Osteoblast (primary cell): Measurements from ENCODE around the gene DDOST. TPM values are rescaled to one million over a fixed set of nuclear protein-coding genes. Genes with fewer than 3 reads are reported as not detected.
A peak's percentile ranks its signal among the peaks of the same experiment; 100 is the strongest.

Experiments
- DNase-seq: peaks from one replicate; pipeline ENCODE4 v3.0.0; 2011; ENCODE audit warnings: low spot score, mixed read lengths; ENCODE audit not compliant: insufficient read length; ENCODE audit errors: missing footprints
- H2AFZ ChIP-seq: 2 replicates; pipeline ENCODE4 v1.6.0; 2011; ENCODE audit warnings: mild to moderate bottlenecking, low read length
- H3K27ac ChIP-seq: 2 replicates; pipeline ENCODE4 v1.5.1; 2011; ENCODE audit warnings: mild to moderate bottlenecking, low read depth, low read length, moderate library complexity
- H3K27me3 ChIP-seq: 2 replicates; pipeline ENCODE4 v1.6.0; 2012; ENCODE audit warnings: mild to moderate bottlenecking, control low read depth, inconsistent platforms, low read length, moderate library complexity; ENCODE audit not compliant: insufficient read depth
- H3K36me3 ChIP-seq: 2 replicates; pipeline ENCODE4 v1.5.1; 2011; ENCODE audit warnings: mild to moderate bottlenecking, low read length, control low read depth, moderate library complexity; ENCODE audit not compliant: insufficient read depth
- H3K4me1 ChIP-seq: 2 replicates; pipeline ENCODE4 v1.5.1; 2011; ENCODE audit warnings: mild to moderate bottlenecking, low read length, control low read depth, moderate library complexity; ENCODE audit not compliant: insufficient read depth
- H3K4me2 ChIP-seq: 2 replicates; pipeline ENCODE4 v1.6.0; 2011; ENCODE audit warnings: mild to moderate bottlenecking, low read length; ENCODE audit not compliant: insufficient read depth
- H3K4me3 ChIP-seq: fragments of 200-600 bp; sonication (generic); 3 replicates; pipeline ENCODE4 v1.5.1; 2012; ENCODE audit warnings: mild to moderate bottlenecking, low read length, inconsistent platforms; ENCODE audit not compliant: insufficient read depth
- H3K79me2 ChIP-seq: 2 replicates; pipeline ENCODE4 v1.6.0; 2012; ENCODE audit warnings: mild to moderate bottlenecking, low read length, control low read depth, inconsistent platforms; ENCODE audit not compliant: insufficient read depth
- H3K9me3 ChIP-seq: 2 replicates; pipeline ENCODE4 v1.5.1; 2011; ENCODE audit warnings: low read depth, low read length, control low read depth
- H4K20me1 ChIP-seq: 2 replicates; pipeline ENCODE4 v1.6.0; 2012; ENCODE audit warnings: mild to moderate bottlenecking, low read length, control low read depth; ENCODE audit not compliant: insufficient read depth
- total RNA-seq: library from RNA; depleted of rRNA; stranded (reverse); fragments of >200 nt; gene quantifications from 2 replicates; pipeline ENCODE4 v1.2.3, GENCODE V29; 2012
- TF ChIP-seq, protein P1 (sequence below): IDR thresholded peaks from 2 replicates; pipeline ENCODE4 v1.5.1; 2011; ENCODE audit warnings: mild to moderate bottlenecking, low read depth, low read length, moderate library complexity; ENCODE audit errors: extremely low read depth

DDOST gene
- total RNA-seq, 1 donor: 291 TPM

DNA sequence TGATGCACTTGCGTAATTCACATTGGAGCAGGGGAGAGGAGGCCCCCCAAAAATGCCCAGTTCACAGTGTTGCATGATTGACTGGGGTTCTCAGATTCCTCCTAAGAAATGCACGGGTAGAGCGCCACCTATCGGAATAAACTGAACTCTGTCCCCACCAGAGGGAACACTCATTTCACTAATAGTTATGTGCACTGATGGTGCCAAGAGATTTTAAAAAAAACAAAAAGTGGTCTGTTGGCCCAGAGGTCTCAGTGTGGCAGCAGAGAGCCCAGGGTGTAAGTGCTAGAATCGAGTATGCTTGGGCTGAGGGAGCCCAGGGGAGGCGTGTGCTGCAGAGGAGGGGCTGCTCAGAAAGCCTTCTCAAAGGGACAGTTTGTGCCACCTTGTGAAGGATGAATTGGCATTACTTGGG is 21.0 kb downstream of the DDOST start:
- Histone ChIP-seq H3K4me3 (no peak overlapping the region), H3K4me1 (no peaks in the 10 kb centered on the region), H4K20me1 (peaks cover 18% of the 10 kb centered on the region), H3K4me2 (no peak overlapping the region), H3K36me3 (peaks cover 50% of the 10 kb centered on the region), H3K27ac (no peak overlapping the region), H3K79me2 (peaks cover 5% of the 10 kb centered on the region), H3K27me3 (no peaks in the 10 kb centered on the region), H2AFZ (no peak overlapping the region), H3K9me3 (no peaks in the 10 kb centered on the region)
- TF ChIP-seq, protein P1, sequence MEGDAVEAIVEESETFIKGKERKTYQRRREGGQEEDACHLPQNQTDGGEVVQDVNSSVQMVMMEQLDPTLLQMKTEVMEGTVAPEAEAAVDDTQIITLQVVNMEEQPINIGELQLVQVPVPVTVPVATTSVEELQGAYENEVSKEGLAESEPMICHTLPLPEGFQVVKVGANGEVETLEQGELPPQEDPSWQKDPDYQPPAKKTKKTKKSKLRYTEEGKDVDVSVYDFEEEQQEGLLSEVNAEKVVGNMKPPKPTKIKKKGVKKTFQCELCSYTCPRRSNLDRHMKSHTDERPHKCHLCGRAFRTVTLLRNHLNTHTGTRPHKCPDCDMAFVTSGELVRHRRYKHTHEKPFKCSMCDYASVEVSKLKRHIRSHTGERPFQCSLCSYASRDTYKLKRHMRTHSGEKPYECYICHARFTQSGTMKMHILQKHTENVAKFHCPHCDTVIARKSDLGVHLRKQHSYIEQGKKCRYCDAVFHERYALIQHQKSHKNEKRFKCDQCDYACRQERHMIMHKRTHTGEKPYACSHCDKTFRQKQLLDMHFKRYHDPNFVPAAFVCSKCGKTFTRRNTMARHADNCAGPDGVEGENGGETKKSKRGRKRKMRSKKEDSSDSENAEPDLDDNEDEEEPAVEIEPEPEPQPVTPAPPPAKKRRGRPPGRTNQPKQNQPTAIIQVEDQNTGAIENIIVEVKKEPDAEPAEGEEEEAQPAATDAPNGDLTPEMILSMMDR: peak; percentile 86
- DNase-seq: peak; percentile 93

DNA sequence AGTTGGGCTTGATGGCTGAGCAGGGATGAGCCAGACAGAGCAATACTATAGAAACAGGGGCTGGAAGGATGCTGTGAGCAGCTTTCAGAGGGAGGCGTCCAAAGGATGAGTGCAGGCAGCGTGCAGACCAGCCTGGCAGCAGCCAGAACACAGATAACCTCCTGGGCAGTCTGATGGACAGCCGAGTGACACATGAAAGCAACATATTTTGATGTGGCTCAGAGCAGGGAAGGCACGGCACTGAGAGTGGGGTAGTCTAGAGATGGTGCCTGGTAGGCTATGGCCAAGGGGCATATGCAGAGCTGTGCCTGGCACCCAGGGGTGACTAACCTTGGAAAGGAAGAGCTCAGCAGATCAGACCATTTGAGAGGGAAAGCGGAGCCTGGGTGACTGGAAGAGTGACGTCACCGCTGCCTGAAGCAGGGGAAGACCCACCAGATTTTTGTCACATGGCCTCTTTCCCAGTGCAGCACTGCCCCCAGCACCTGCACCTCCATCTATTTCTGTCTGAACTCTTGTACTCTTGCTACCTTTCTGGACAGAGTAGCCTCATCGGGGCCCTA is 24.3 kb downstream of the DDOST start:
- peaks cover 17% of the 10 kb centered on the region for H3K4me1 ChIP-seq
- H3K9me3 ChIP-seq: no peaks in the 10 kb centered on the region
- no peak overlapping the region for H3K27ac ChIP-seq
- TF ChIP-seq, protein P1: no peak
- no peaks in the 10 kb centered on the region for H3K27me3 ChIP-seq
- H3K79me2 ChIP-seq: peaks cover 19% of the 10 kb centered on the region
- H3K36me3 ChIP-seq: peaks cover 38% of the 10 kb centered on the region
- H4K20me1 ChIP-seq: peaks cover 27% of the 10 kb centered on the region
- no peak overlapping the region for H3K4me3 ChIP-seq
- H2AFZ ChIP-seq: no peak overlapping the region
- no peak for DNase-seq
- no peak overlapping the region for H3K4me2 ChIP-seq

DNA sequence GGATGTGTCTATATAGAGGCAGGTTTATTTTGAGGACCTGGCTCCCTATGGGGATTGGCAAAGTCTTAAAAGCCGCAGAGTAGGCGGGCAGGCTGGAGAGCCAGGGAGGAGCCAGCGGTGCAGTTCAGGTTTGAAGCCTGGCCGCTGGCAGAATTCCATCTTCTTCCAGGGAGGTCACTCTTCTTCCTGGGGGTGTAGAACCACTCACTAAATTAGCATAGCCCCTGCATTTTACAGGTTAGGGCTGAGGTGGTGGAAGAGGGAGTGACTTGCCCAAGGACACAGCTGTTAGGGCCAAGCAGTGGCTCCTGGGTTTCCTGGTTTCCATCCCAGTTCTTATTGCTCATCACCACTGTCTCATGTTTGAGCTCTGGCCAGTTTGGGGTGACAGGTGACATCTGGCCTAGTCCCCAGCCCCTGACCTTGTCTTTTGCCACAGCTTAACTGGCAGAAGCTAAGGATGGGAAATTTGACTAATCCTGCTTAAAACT is 26.5 kb downstream of the DDOST start:
- no peak overlapping the region for H3K27ac ChIP-seq

DNA sequence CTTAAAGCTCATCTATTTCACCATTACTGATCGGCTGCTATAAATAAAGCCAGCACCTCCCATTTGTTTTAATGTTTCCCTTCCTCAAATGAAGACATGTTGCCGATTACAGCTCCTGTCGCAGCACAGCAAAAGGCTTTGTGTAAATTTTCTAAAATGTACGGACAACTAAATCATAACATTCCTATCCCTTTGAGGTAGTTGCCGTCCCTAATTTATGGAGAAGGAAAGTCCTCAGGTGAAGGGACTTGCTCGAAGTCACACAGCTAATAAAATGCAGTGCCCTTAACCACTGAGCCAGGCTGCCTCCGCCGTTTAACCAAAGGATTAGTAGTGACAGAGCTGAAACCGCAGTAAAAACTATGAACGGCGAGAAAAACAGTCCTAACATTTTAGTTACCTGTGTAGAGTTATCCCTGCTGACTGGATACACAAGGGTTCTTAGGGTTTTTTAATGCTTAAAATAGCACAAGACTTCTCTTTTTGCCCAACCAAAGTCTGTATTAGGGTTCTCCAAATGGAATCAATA is 27.0 kb downstream of the DDOST start:
- no peaks in the 10 kb centered on the region for H3K9me3 ChIP-seq
- peak overlapping the region; percentile 45 for H2AFZ ChIP-seq
- peak overlapping the region; percentile 99 for H3K4me2 ChIP-seq
- peak overlapping the region; percentile 93 for H3K4me3 ChIP-seq
- H3K79me2 ChIP-seq: peaks cover 19% of the 10 kb centered on the region
- peaks cover 23% of the 10 kb centered on the region for H4K20me1 ChIP-seq
- H3K4me1 ChIP-seq: peaks cover 17% of the 10 kb centered on the region
- no peaks in the 10 kb centered on the region for H3K27me3 ChIP-seq
- TF ChIP-seq, protein P1: no peak
- peak overlapping the region; percentile 31 for H3K27ac ChIP-seq
- peak; percentile 78 for DNase-seq
- peaks cover 17% of the 10 kb centered on the region for H3K36me3 ChIP-seq

More for the DNA sequence above, 26.5 kb downstream of the DDOST start:
- DNase-seq: peak; percentile 84
- Histone ChIP-seq H3K4me2 (peak overlapping the region; percentile 99), H3K27me3 (no peaks in the 10 kb centered on the region), H3K9me3 (no peaks in the 10 kb centered on the region), H3K4me3 (peak overlapping the region; percentile 93), H3K4me1 (peaks cover 17% of the 10 kb centered on the region), H3K79me2 (peaks cover 19% of the 10 kb centered on the region), H2AFZ (peak overlapping the region; percentile 45), H4K20me1 (peaks cover 23% of the 10 kb centered on the region), H3K36me3 (peaks cover 20% of the 10 kb centered on the region)
- TF ChIP-seq, protein P1: no peak
